ENCODE data around the gene TMEM178B. TPM values are rescaled to one million over a fixed set of nuclear protein-coding genes. Genes with fewer than 3 reads are reported as not detected.
"Not testable (repeated sequence)": the region's sequence is repeated elsewhere in the genome, so short reads cannot be mapped to it uniquely, and the experiment has no call there.

Gene TMEM178B
- total and polyA plus RNA-seq, 9 of the 15 experiments (the other 6 are each of a cell fraction or from before 2014, with no cell fraction given): under 0.01 to 0.03 (median 0.01) TPM; not detected in 5

DNA sequence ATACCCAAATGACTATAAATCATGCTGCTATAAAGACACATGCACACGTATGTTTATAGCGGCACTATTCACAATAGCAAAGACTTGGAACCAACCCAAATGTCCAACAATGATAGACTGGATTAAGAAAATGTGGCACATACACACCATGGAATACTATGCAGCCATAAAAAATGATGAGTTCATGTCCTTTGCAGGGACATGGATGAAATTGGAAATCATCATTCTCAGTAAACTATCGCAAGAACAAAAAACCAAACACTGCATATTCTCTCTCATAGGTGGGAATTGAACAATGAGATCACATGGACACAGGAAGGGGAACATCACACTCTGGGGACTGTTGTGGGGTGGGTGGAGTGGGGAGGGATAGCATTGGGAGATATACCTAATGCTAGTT is 35.8 kb upstream of the TMEM178B start:
- H3K9ac ChIP-seq (ENCODE audit: insufficient read depth in 1 of 2, low read depth in 2 of 2, low read length in 2 of 2); in situ Hi-C loops (cut with MboI); H4K20me1 ChIP-seq (replicated peaks; ENCODE audit: control insufficient read depth, insufficient read depth, low read length); ATAC-seq; H3K36me3 ChIP-seq (ENCODE audit: control insufficient read depth, insufficient read depth, low read length); DNase-seq (ENCODE audit: extremely low read depth in 1 of 4, low spot score in 3 of 4); BruUV-seq (replicated peaks); H3K27ac ChIP-seq (ENCODE audit: extremely low read depth, low read depth, low read length); H3K9me1 ChIP-seq (ENCODE audit: control insufficient read depth, insufficient read depth, low read length); H3K27me3 ChIP-seq (ENCODE audit: control insufficient read depth in 2 of 2, insufficient read depth in 2 of 2, low read length in 2 of 2); CTCF ChIA-PET (ENCODE audit: low intra/inter-chr PET ratio); H3K9me3 ChIP-seq (replicated peaks; ENCODE audit: control insufficient read depth, insufficient read depth, low read depth, low read length); H3K4me3 ChIP-seq; H3K4me1 ChIP-seq (replicated peaks in 1 of 2; ENCODE audit: control insufficient read depth in 2 of 2, insufficient read depth in 2 of 2, low read length in 2 of 2); POLR2A ChIA-PET; H2AFZ ChIP-seq (ENCODE audit: low read depth, low read length); H3K79me2 ChIP-seq (ENCODE audit: control insufficient read depth, insufficient read depth, low read length); FAIRE-seq; H3K4me2 ChIP-seq (ENCODE audit: insufficient read depth, low read length); intact Hi-C loops (cut with micrococcal nuclease): not testable (repeated sequence)
- WGBS (ENCODE audit: insufficient coverage, low coverage, missing lambda C conversion rate): 5% methylated on average over 2 of the region's 3 CpGs
- peak; percentile 32; the same call in 1 of the 2 replicates for TF ChIP-seq BCOR (IDR thresholded peaks at IDR 0.05)

DNA sequence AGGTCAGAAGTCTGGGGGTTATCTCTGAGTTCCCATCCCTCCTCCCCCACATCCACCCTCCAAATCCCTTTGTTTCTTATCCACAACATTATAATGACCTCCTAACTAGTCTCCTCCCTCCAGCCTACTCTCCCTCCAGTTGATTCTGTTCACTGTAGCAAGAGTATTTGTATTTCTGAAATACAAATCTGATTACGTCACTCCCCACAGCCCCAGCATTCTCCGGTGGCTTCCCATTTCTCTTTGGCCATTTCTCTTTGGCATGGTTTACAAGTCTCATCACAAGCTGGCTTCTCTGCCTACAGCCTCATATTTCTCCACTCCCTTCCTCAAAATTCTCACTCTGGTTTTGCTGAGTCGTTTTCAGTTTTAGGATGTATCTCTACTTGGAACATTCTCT is 34.5 kb upstream of the TMEM178B start:
- Histone ChIP-seq H3K4me1 (replicated peaks in 1 of 2; ENCODE audit: control insufficient read depth in 2 of 2, insufficient read depth in 2 of 2, low read length in 2 of 2) (no peaks in the 10 kb centered on the region), H3K9me1 (ENCODE audit: control insufficient read depth, insufficient read depth, low read length) (no peaks in the 10 kb centered on the region), H3K36me3 (ENCODE audit: control insufficient read depth, insufficient read depth, low read length) (no peaks in the 10 kb centered on the region), H3K27ac (ENCODE audit: extremely low read depth, low read depth, low read length) (no peak overlapping the region), H3K4me2 (ENCODE audit: insufficient read depth, low read length) (no peak overlapping the region), H3K4me3 (no peak overlapping the region), H3K27me3 (ENCODE audit: control insufficient read depth in 2 of 2, insufficient read depth in 2 of 2, low read length in 2 of 2) (peaks cover 0 to 3% of the 10 kb centered on the region in 2 experiments; a peak in 2 of 5 replicates), H3K79me2 (ENCODE audit: control insufficient read depth, insufficient read depth, low read length) (no peaks in the 10 kb centered on the region), H3K9me3 (replicated peaks; ENCODE audit: control insufficient read depth, insufficient read depth, low read depth, low read length) (no peaks in the 10 kb centered on the region), H4K20me1 (replicated peaks; ENCODE audit: control insufficient read depth, insufficient read depth, low read length) (no peaks in the 10 kb centered on the region), H2AFZ (ENCODE audit: low read depth, low read length) (no peak overlapping the region), H3K9ac (ENCODE audit: insufficient read depth in 1 of 2, low read depth in 2 of 2, low read length in 2 of 2) (no peak overlapping the region)
- BruUV-seq (replicated peaks): no TSS peak
- intact Hi-C loops (cut with micrococcal nuclease) (no loop called here), in situ Hi-C loops (cut with MboI) (no loop called here)
- no peak for FAIRE-seq
- ATAC-seq: peak; percentile 47; the same call in 2 of the 3 replicates
- peak in 1 of 4 experiments; percentile 16 for DNase-seq (ENCODE audit: extremely low read depth in 1 of 4, low spot score in 3 of 4)
- 5% methylated on average over 3 of the region's 3 CpGs for WGBS (ENCODE audit: insufficient coverage, low coverage, missing lambda C conversion rate)
- POLR2A ChIA-PET: interaction anchor here (0.8 to 0.9 kb wide), 2 partner anchors 13 to 334 kb away, joined by 3 to 4 read pairs; no protein-coding TSS in a partner anchor
- CTCF ChIA-PET (ENCODE audit: low intra/inter-chr PET ratio): no interaction called here
- no peak for TF ChIP-seq CBFB (CRISPR knock-in tag; IDR thresholded peaks at IDR 0.05)
- TF ChIP-seq ZNF3 (CRISPR knock-in tag; IDR thresholded peaks at IDR 0.05): no peak
- peak; percentile 50; the same call in 1 of the 2 replicates for TF ChIP-seq SOX6 (IDR thresholded peaks at IDR 0.05)
- no peak for TF ChIP-seq HDAC8 (tag; IDR thresholded peaks at IDR 0.05)
- no peak for TF ChIP-seq NFRKB (IDR thresholded peaks at IDR 0.05; ENCODE audit: low read depth)
- TF ChIP-seq, protein P1, sequence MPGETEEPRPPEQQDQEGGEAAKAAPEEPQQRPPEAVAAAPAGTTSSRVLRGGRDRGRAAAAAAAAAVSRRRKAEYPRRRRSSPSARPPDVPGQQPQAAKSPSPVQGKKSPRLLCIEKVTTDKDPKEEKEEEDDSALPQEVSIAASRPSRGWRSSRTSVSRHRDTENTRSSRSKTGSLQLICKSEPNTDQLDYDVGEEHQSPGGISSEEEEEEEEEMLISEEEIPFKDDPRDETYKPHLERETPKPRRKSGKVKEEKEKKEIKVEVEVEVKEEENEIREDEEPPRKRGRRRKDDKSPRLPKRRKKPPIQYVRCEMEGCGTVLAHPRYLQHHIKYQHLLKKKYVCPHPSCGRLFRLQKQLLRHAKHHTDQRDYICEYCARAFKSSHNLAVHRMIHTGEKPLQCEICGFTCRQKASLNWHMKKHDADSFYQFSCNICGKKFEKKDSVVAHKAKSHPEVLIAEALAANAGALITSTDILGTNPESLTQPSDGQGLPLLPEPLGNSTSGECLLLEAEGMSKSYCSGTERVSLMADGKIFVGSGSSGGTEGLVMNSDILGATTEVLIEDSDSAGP (CRISPR knock-in tag; IDR thresholded peaks at IDR 0.05): no peak
- no peak for TF ChIP-seq PHF20 (IDR thresholded peaks at IDR 0.05; ENCODE audit: partially characterized antibody)
- TF ChIP-seq CBFA2T3 (IDR thresholded peaks at IDR 0.05): peak; percentile 35; the same call in 1 of the 2 replicates
- TF ChIP-seq TAL1 (IDR thresholded peaks at IDR 0.05): 0 out of 2 replicates have a peak, but pooled peaks have one; percentile 24
- no peak for TF ChIP-seq SP2 (IDR thresholded peaks at IDR 0.05; ENCODE audit: extremely low read depth, low read depth, low read length, poor library complexity, severe bottlenecking)
- TF ChIP-seq, protein P2, sequence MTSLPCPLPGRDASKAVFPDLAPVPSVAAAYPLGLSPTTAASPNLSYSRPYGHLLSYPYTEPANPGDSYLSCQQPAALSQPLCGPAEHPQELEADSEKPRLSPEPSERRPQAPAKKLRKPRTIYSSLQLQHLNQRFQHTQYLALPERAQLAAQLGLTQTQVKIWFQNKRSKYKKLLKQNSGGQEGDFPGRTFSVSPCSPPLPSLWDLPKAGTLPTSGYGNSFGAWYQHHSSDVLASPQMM (CRISPR knock-in tag; IDR thresholded peaks at IDR 0.05): no peak
- 0 out of 2 replicates have a peak, but pooled peaks have one; percentile 11 for TF ChIP-seq ARID1B (IDR thresholded peaks at IDR 0.05)
- no peak for TF ChIP-seq ZNF561 (CRISPR knock-in tag; conservative IDR thresholded peaks at IDR 0.05)
- no peak for TF ChIP-seq CEBPG (CRISPR knock-in tag; IDR thresholded peaks at IDR 0.05)
- TF ChIP-seq CEBPG (tag; conservative IDR thresholded peaks at IDR 0.05 in 1 of 2, IDR thresholded peaks at IDR 0.05 in 1 of 2): peak in 1 of 2 experiments; percentile 71; a peak in 2 of 4 replicates
